HG03575 (cell line): ENCODE results near the gene MLN.

Experiments
- ATAC-seq: cut with Tn5 transposase; IDR thresholded peaks from one replicate; pipeline ENCODE4 v1.9.1; 2021; ENCODE audit not compliant: unreplicated experiment, insufficient number of reproducible peaks, low FRiP score; ENCODE audit errors: extremely low read depth

The MLN gene

GRCh38 chr6:33779290-33779689, 24.5 kb downstream of the MLN start:
- ATAC-seq, result no peak

- ATAC-seq, result no peak
These were observed 25.2 kb downstream of the MLN start for GRCh38 chr6:33778444-33779121.

DNA sequence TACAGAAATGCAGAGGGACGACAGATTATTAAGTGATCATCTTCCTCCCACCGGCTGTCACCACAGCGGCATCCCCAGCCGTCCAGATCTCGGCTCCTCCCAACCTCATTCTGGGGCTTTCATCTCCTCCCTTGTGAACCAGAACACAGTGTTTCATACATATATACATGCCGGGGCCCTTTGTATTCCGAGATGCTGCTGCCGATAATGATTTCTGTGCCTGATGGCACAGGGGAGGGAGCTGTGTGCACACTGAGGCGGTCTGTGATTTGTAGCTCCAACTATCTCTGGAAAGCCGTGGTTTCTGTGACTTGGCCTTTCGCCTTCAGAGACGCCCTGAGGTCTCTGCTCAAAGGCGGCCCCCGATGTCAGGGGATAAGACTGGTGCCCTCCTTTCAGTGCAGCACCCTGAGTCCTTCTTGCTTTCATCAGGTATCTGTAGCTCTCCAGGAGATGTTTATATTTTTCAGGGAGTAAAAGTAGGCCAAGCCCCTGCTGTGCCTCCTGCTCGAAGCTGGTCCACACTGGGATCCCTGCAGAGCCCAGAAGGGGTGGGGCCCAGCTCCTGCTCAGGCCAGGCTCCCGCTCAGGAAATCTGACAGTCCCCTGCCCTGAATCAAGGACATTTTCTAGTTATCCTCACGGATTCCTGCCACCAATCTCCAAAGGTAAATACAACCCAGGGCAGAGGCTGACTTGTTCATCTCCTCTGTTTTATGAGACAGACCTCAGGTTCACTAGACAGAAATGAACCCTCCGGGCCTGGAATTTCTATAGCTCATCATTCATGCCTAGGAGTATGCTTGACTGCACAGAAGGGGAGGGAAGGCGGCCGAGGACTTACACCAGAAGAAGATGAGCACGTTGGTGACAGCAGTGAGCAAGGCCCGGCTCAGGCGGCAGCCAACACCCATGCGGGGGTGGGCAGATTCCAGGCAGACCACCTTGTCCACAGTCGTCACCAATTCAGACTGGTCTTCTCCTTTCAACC, 26.1 kb downstream of the MLN start:
- no peak for ATAC-seq

GRCh38 chr6:33776764-33777163, 27.0 kb downstream of the MLN start:
- no peak for ATAC-seq

GRCh38 chr6:33776186-33776585, 27.6 kb downstream of the MLN start:
- ATAC-seq, result no peak

- no peak for ATAC-seq
These were observed 29.0 kb downstream of the MLN start for GRCh38 chr6:33774774-33775173.

- ATAC-seq, result no peak
These were observed 30.8 kb downstream of the MLN start for GRCh38 chr6:33772902-33773472.

- ATAC-seq, result no peak
These were observed 31.5 kb downstream of the MLN start for GRCh38 chr6:33772082-33772830.

- no peak for ATAC-seq
These were observed 32.4 kb downstream of the MLN start for GRCh38 chr6:33771146-33772081.

DNA sequence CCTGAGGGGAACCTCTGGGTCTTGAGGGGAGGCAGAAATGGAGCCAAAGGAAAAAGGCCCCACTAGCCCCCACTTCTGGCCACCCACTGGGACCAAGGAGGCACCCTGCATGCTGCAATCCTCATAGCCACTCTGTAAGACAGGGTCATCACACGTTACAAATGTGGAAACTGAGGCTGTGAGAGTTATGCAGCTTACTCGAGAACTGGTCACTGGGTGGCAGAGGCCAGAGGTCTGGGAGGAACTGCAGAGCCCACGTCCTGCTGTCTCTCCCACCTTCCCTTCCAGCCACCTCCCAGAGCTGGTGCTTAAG, 33.0 kb downstream of the MLN start:
- no peak for ATAC-seq

GRCh38 chr6:33770124-33770832, 33.5 kb downstream of the MLN start:
- ATAC-seq, result no peak

GRCh38 chr6:33769248-33769821, 34.5 kb downstream of the MLN start:
- no peak for ATAC-seq

GRCh38 chr6:33768644-33769120, 35.1 kb downstream of the MLN start:
- ATAC-seq, result no peak

DNA sequence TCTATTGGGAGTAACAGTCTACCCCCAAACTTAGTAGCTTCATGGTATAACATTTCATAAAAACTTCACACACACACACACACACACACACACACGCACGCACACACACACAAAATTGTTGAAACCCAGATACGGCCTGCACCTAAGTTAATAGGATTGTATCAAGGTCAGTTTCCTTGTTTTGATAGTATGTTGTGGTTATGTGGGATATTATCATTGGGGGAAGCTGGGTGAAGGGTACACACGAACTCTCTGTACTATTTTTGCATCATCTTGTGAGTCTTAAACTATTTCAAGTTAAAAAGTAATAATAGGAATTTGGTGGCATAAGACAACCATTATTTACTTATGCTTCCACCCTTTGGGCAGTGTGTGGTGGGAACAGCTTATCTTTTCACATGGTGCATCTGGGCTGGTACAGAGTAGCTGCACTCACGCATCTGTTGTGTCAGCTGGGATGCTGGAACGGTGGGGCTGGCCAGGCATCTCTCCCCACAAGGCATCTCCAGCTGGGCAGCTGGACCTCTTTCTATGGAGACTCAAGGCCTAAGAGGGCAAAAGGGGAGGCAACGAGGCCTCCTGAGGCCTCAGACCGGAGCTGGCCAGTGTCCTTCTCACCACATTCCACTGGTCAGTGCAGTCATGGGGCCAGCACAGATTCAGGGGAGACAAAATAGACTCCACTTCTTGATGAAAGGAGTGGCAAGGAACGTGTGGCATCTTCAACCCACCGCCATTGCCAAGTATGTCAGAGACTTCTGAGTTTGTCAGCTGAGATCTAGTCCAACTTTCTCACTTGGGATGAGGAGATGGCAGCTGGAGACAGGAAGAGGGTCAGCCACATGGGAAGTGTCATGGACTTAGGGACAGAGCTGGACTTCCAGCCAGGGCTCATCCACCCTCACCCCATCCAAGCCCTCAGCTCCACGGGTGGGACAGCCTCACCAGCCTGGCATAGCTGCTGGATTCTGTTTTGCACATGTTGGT, 36.6 kb downstream of the MLN start:
- ATAC-seq, result no peak

- ATAC-seq, result no peak
These were observed 38.4 kb downstream of the MLN start for GRCh38 chr6:33765368-33765767.

DNA sequence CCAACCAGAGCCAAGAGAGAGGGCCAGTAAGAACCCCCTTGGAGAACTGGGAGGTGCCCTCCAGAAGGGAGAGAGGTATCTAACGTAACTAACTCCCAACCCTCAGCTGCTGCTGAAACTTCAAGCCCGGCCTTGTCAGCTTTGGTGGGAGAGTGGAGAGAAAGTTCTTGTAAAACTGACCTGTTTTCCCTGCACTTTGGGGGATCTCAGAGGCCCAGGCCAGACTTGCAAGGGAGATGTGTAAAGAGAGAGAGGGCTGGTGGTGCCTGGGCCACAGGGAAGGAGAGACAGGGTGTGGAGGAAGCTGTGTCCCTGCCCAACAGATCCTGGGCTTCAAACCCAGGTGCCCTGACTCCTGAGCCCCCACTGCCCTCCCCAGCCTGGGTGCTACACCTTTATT, 39.8 kb downstream of the MLN start:
- no peak for ATAC-seq
